Measurements from ENCODE around the gene DNAJC15. TPM values are rescaled to one million over a fixed set of nuclear protein-coding genes. Genes with fewer than 3 reads are reported as not detected.

DNAJC15 gene
- total and polyA plus RNA-seq, 2 of the 8 experiments (the other 6 are each of a cell fraction or from before 2014, with no cell fraction given): 5.8 to 20.8 TPM

- no peak for FAIRE-seq
- no peak overlapping the region for H3K9ac ChIP-seq (replicated peaks in 1 of 4; ENCODE audit: extremely low read depth in 1 of 4, low read depth in 3 of 4, low read length in 3 of 4)
- no peak overlapping the region for H2BK20ac ChIP-seq (ENCODE audit: low read length)
- H2AK5ac ChIP-seq (ENCODE audit: low read depth, low read length): no peak overlapping the region
- no peaks in the 10 kb centered on the region for H3K79me1 ChIP-seq (ENCODE audit: low read depth, low read length)
- H3K27me3 ChIP-seq (replicated peaks in 1 of 4; ENCODE audit: control insufficient read depth in 3 of 4, extremely low read depth in 1 of 4, insufficient read depth in 3 of 4, low read length in 3 of 4): no peaks in the 10 kb centered on the region
- no peak overlapping the region for H3K4me2 ChIP-seq (ENCODE audit: insufficient read depth in 1 of 2, low read depth in 2 of 2, low read length in 2 of 2)
- no peak overlapping the region for H3K4ac ChIP-seq (replicated peaks; ENCODE audit: insufficient read length, low read depth, low read length)
- no peak overlapping the region for H2BK5ac ChIP-seq (ENCODE audit: low read depth, low read length)
- no peak overlapping the region for H3K23ac ChIP-seq (ENCODE audit: insufficient read length)
- no peak overlapping the region for H3K4me3 ChIP-seq (ENCODE audit: extremely low read depth in 1 of 4, insufficient read depth in 2 of 4, low read depth in 3 of 4, low read length in 4 of 4)
- H4K20me1 ChIP-seq (replicated peaks in 1 of 2; ENCODE audit: control insufficient read depth in 1 of 2, insufficient read depth in 2 of 2, low read length in 2 of 2): no peaks in the 10 kb centered on the region
- H2BK15ac ChIP-seq (ENCODE audit: low read length): no peak overlapping the region
- POLR2A ChIA-PET (ENCODE audit: partially characterized antibody): no interaction called here
- no peak overlapping the region for H3K14ac ChIP-seq (ENCODE audit: insufficient read length)
- DNase-seq (ENCODE audit: low read depth in 1 of 2, low spot score in 2 of 2): no peak
- CTCF ChIA-PET (ENCODE audit: partially characterized antibody): interaction anchor here (0.6 to 2.3 kb wide), 3 partner anchors 70 to 446 kb away, joined by 3 to 6 read pairs (median 3); no protein-coding TSS in a partner anchor
- no peak for TF ChIP-seq CHD2 (IDR thresholded peaks at IDR 0.05; ENCODE audit: low read length)
- TF ChIP-seq USF2 (IDR thresholded peaks at IDR 0.05; ENCODE audit: low read length): no peak
- no peak for TF ChIP-seq POLR2A (IDR thresholded peaks at IDR 0.05; ENCODE audit: control extremely low read depth in 1 of 2, low read depth in 2 of 2, low read length in 2 of 2)
- TF ChIP-seq TBP (IDR thresholded peaks at IDR 0.05; ENCODE audit: low read depth, low read length): no peak
- H3K9me3 ChIP-seq (ENCODE audit: insufficient read depth in 2 of 2, low read depth in 1 of 2, low read length in 1 of 2): no peaks in the 10 kb centered on the region
- no peak overlapping the region for H2AFZ ChIP-seq (ENCODE audit: low read length)
- H4K8ac ChIP-seq (ENCODE audit: extremely low read depth, insufficient read depth, low read length): no peak overlapping the region
- H3K79me2 ChIP-seq (ENCODE audit: control insufficient read depth in 1 of 2, insufficient read depth in 2 of 2, low read length in 2 of 2): peaks cover 0 to 5% of the 10 kb centered on the region in 2 experiments; a peak in 1 of 4 replicates
- H3K27ac ChIP-seq (ENCODE audit: low read depth, low read length): no peak overlapping the region
- H3K56ac ChIP-seq (replicated peaks; ENCODE audit: insufficient read length, low read depth, low read length): no peak overlapping the region
- H4K5ac ChIP-seq (ENCODE audit: insufficient read length, low read depth, low read length): no peak overlapping the region
- H2BK12ac ChIP-seq (ENCODE audit: low read depth, low read length): 0 out of 2 replicates have a peak overlapping the region, but pooled peaks have one; percentile 35
- 100% methylated on average over 1 of the region's 1 CpG; no CpG with 5 or more reads in 1 of the 2 experiments for WGBS, 2 experiments (ENCODE audit: extremely low coverage in 1 of 2, insufficient coverage in 1 of 2, insufficient read length in 1 of 2, insufficient replicate concordance in 2 of 2, low coverage in 1 of 2, low lambda C conversion rate in 2 of 2, missing lambda C conversion rate in 1 of 2)
- no peaks in the 10 kb centered on the region for H3K36me3 ChIP-seq (ENCODE audit: control insufficient read depth in 2 of 4, insufficient read depth in 4 of 4, low read length in 3 of 4)
- no peaks in the 10 kb centered on the region for H3K23me2 ChIP-seq (ENCODE audit: low read depth, low read length)
- H4K91ac ChIP-seq (replicated peaks; ENCODE audit: insufficient read length, low read length): no peak overlapping the region
- H2BK120ac ChIP-seq (replicated peaks; ENCODE audit: low read depth, low read length): no peak overlapping the region
- peaks cover 2 to 8% (median 5%) of the 10 kb centered on the region in 4 experiments; a peak in 5 of 7 replicates for H3K4me1 ChIP-seq (replicated peaks in 1 of 4; ENCODE audit: control insufficient read depth in 3 of 4, insufficient read depth in 4 of 4, low read length in 3 of 4)
- no peak overlapping the region for H3K18ac ChIP-seq (ENCODE audit: extremely low read depth, low read length)
Measured at GRCh38 chr13:43041369-43041921, 18.1 kb downstream of the DNAJC15 start.
